Vagina (tissue), 2 donors: ENCODE measurements around the gene PIEZO1.

Source experiments
- POLR2A ChIP-seq, 2 donors: fragments of 450-650 bp; IDR thresholded peaks; one replicate each; pipeline ENCODE4 v1.6.1; 2017; ENCODE audit warnings: antibody characterized with exemption in 2 of 2, mild to moderate bottlenecking in 2 of 2, moderate library complexity in 2 of 2
- TF ChIP-seq, protein P1 (sequence below), 3 experiments: fragments of 450-650 bp in 2 of 3; fragments of 200-600 bp in 1 of 3; sonication (generic) in 1 of 3; IDR thresholded peaks; one replicate each; pipeline ENCODE4 v1.5.1; 2017 to 2019; ENCODE audit warnings: antibody characterized with exemption in 3 of 3, mild to moderate bottlenecking in 2 of 3, moderate library complexity in 2 of 3

DNA sequence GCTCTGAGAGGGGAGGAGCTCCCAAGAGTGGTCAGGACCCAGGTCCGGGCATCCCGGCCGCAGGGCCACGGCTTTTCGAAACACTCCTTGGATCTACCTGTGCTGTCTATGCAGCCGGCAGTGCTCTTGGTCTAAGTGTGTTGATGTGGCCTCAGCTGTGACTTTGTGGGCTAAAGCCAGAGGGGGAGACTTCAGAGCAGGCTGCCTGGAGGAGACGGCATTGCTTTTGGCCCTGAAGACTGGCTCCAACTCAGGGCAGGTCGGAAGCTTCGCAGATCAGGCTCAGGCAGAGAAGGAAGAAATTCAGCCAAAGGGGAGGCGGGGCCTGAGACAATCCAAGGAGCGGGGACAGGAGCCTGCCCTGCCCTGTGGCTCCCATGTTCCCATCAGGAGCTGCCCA is 31.4 kb downstream of the PIEZO1 start:
- TF ChIP-seq, protein P1, sequence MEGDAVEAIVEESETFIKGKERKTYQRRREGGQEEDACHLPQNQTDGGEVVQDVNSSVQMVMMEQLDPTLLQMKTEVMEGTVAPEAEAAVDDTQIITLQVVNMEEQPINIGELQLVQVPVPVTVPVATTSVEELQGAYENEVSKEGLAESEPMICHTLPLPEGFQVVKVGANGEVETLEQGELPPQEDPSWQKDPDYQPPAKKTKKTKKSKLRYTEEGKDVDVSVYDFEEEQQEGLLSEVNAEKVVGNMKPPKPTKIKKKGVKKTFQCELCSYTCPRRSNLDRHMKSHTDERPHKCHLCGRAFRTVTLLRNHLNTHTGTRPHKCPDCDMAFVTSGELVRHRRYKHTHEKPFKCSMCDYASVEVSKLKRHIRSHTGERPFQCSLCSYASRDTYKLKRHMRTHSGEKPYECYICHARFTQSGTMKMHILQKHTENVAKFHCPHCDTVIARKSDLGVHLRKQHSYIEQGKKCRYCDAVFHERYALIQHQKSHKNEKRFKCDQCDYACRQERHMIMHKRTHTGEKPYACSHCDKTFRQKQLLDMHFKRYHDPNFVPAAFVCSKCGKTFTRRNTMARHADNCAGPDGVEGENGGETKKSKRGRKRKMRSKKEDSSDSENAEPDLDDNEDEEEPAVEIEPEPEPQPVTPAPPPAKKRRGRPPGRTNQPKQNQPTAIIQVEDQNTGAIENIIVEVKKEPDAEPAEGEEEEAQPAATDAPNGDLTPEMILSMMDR (IDR thresholded peaks at IDR 0.05) = no peak
- no peak for TF ChIP-seq POLR2A (IDR thresholded peaks at IDR 0.05)
